HepG2 (cell line): Measurements from ENCODE around the gene HSPB7. TPM values are rescaled to one million over a fixed set of nuclear protein-coding genes. Genes with fewer than 3 reads are reported as not detected.
A peak's percentile ranks its signal among the peaks of the same experiment; 100 is the strongest.

Source experiments
- EEA1 ChIP-seq: sonication (generic); formaldehyde crosslinking; IDR thresholded peaks from 2 replicates; pipeline ENCODE4 v1.5.1; 2020; ENCODE audit warnings: mild to moderate bottlenecking, missing genetic modification reagents, borderline replicate concordance
- HNRNPUL1 ChIP-seq: fragments of 200-400 bp; formaldehyde crosslinking; IDR thresholded peaks from 2 replicates; pipeline ENCODE4 v1.6.1; 2017; ENCODE audit warnings: low read depth, mild to moderate bottlenecking, low read length, moderate library complexity
- KLF12 ChIP-seq: sonication (generic); formaldehyde crosslinking; IDR thresholded peaks from 2 replicates; pipeline ENCODE4 v1.4.0; 2020; ENCODE audit warnings: missing genetic modification reagents, borderline replicate concordance
- NR2F2 ChIP-seq: IDR thresholded peaks from 2 replicates; pipeline ENCODE4 v1.6.1; 2012; ENCODE audit warnings: low read depth, inconsistent platforms, borderline replicate concordance
- polyA plus RNA-seq, 8 experiments: library from polyadenylated mRNA; depleted of rRNA in 3 of 8; stranded (reverse) in 7 of 8; unstranded in 1 of 8; fragments of >200 nt; fragmentation: Illumina TruSeq in 4 of 8; extraction: Trizol in 4 of 8; gene quantifications; 2 replicates each; pipeline versions ENCODE4 v1.2.1 to v1.2.3, GENCODE V29; 2011 to 2016; ENCODE audit warnings: low read depth in 4 of 8, missing spikeins in 1 of 8, mixed read lengths in 1 of 8; ENCODE audit not compliant: insufficient read depth in 1 of 8
- total RNA-seq, 5 experiments: library from RNA; depleted of rRNA; stranded (reverse); fragments of >200 nt; fragmentation: Illumina TruSeq; extraction: Trizol; gene quantifications; 2 replicates each; pipeline ENCODE4 v1.2.3, GENCODE V29; 2016; ENCODE audit warnings: low read depth in 1 of 5
- TF ChIP-seq, protein P1 (sequence below): IDR thresholded peaks from 2 replicates; pipeline ENCODE4 v1.6.1; 2018; ENCODE audit warnings: missing genetic modification reagents, mild to moderate bottlenecking, missing compliant biosample characterization
- TF ChIP-seq, protein P2 (sequence below): IDR thresholded peaks from 2 replicates; pipeline ENCODE4 v1.6.1; 2016
- TF ChIP-seq, protein P3 (sequence below): sonication (generic); formaldehyde crosslinking; IDR thresholded peaks from 2 replicates; pipeline ENCODE4 v1.8.0; 2022; ENCODE audit warnings: mild to moderate bottlenecking, missing genetic modification reagents, moderate library complexity

HSPB7 gene
- total and polyA plus RNA-seq, 2 of the 13 experiments (the other 11 are each of a cell fraction or from before 2014, with no cell fraction given) = 0.20 TPM; not detected in 1

DNA sequence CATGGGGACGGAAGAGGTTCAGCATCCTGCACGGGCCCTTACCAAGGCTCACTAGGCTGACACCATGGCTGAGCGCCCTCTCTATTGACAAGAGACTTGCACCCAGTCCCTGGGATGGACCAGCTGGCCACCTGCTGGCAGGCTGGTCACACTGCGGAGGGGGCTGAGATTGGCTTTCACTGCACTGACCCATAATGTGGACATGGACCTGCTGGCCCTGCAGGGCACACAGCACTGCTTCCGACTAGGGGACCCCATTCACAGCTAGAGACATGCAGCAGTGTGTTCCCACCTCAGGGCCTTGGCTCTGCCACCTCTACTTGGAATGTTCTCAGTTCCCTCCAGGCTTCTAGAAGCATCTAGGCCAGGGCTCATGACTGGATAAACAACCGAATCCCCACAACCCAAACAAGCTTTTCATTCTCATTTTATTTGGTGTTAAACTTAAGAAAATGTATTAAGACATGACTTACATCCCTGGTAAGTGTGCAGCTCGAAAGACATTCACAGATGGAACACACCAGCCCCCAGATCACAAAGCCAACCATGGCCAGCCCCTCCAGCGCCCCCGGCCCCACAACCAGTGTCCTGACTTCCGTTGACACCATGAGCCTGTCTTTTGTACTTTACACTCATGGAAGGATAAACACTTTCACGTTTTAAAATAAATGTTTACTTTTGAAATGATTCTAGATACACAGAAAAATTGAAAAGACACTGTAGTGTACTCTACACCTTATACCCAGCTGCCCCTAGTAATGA is 23.1 kb downstream of the HSPB7 start (continued):
- TF ChIP-seq, protein P1, sequence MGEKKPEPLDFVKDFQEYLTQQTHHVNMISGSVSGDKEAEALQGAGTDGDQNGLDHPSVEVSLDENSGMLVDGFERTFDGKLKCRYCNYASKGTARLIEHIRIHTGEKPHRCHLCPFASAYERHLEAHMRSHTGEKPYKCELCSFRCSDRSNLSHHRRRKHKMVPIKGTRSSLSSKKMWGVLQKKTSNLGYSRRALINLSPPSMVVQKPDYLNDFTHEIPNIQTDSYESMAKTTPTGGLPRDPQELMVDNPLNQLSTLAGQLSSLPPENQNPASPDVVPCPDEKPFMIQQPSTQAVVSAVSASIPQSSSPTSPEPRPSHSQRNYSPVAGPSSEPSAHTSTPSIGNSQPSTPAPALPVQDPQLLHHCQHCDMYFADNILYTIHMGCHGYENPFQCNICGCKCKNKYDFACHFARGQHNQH (CRISPR knock-in tag) = 0 out of 2 replicates have a peak, but pooled peaks have one; percentile 19
- TF ChIP-seq HNRNPUL1 (no peak), EEA1 (no peak), KLF12 (CRISPR knock-in tag) (no peak), NR2F2 (no peak)
- TF ChIP-seq, protein P2, sequence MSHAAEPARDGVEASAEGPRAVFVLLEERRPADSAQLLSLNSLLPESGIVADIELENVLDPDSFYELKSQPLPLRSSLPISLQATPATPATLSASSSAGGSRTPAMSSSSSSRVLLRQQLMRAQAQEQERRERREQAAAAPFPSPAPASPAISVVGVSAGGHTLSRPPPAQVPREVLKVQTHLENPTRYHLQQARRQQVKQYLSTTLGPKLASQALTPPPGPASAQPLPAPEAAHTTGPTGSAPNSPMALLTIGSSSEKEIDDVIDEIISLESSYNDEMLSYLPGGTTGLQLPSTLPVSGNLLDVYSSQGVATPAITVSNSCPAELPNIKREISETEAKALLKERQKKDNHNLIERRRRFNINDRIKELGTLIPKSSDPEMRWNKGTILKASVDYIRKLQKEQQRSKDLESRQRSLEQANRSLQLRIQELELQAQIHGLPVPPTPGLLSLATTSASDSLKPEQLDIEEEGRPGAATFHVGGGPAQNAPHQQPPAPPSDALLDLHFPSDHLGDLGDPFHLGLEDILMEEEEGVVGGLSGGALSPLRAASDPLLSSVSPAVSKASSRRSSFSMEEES = no peak
- TF ChIP-seq, protein P3, sequence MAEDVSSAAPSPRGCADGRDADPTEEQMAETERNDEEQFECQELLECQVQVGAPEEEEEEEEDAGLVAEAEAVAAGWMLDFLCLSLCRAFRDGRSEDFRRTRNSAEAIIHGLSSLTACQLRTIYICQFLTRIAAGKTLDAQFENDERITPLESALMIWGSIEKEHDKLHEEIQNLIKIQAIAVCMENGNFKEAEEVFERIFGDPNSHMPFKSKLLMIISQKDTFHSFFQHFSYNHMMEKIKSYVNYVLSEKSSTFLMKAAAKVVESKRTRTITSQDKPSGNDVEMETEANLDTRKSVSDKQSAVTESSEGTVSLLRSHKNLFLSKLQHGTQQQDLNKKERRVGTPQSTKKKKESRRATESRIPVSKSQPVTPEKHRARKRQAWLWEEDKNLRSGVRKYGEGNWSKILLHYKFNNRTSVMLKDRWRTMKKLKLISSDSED (CRISPR knock-in tag) = no peak
